ENCODE results near the gene POLG2.
"Not testable (repeated sequence)": the region's sequence is repeated elsewhere in the genome, so short reads cannot be mapped to it uniquely, and the experiment has no call there.

POLG2 gene

DNA sequence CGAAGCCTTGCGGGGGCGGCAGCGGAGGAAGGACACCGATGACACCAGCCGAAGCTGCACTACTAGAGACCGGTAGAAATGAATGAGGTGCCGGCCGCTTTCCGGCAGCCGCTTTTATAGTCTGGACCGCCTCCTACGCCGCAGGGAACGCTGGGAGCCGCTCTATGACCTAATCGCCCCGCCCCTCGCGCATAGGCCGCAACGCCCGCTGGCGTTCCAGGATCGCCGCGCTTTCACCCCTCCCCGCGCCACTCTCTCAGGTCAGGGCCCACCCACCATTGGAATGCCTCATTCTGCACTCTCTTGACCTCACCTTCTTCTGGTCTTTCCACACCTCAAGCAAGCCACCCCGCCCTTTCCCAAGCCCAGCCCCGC, 9.3 kb upstream of the POLG2 start, which contains the start of gene DDX5:
DDX5 (minus strand) TSS at position 89 of the 375 bp plus-strand sequence. CDS start 170 bp downstream, outside the sequence.
- peak; percentile 96 to 97 for DNase-seq (ENCODE audit: low read depth in 1 of 2, low spot score in 1 of 2)

GRCh38 chr17:64505340-64506200, 8.7 kb upstream of the POLG2 start:
- DNase-seq (ENCODE audit: low read depth in 1 of 2, low spot score in 1 of 2): peak; percentile 63 to 77

DNA sequence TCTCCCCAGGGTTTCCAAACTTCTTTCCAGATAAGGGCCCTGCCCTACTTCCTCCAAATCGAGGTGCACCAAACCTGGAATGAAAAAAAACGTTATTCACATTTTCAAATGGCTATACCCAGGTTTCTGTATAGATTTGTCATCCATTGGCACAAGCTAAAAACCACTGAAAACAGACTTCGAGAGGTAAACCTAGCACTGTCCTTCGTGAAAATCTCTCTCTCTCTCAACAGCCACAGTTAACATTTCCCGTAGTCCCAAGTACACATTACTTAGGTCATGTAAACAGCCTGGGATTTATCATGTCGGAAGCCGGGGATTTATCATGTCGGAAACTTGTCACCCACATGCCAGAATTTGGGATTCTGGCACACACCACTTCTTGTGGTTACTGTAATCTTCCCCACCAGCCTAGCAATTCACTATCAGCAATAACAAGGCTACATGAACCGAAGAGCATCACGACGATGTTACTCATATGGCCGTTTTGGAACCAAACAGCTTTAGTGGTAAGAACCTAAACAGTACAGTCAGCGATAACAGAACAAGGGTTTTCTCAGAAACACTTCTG, 8.0 kb upstream of the POLG2 start:
- no peak for DNase-seq (ENCODE audit: low read depth in 1 of 2, low spot score in 1 of 2)

DNA sequence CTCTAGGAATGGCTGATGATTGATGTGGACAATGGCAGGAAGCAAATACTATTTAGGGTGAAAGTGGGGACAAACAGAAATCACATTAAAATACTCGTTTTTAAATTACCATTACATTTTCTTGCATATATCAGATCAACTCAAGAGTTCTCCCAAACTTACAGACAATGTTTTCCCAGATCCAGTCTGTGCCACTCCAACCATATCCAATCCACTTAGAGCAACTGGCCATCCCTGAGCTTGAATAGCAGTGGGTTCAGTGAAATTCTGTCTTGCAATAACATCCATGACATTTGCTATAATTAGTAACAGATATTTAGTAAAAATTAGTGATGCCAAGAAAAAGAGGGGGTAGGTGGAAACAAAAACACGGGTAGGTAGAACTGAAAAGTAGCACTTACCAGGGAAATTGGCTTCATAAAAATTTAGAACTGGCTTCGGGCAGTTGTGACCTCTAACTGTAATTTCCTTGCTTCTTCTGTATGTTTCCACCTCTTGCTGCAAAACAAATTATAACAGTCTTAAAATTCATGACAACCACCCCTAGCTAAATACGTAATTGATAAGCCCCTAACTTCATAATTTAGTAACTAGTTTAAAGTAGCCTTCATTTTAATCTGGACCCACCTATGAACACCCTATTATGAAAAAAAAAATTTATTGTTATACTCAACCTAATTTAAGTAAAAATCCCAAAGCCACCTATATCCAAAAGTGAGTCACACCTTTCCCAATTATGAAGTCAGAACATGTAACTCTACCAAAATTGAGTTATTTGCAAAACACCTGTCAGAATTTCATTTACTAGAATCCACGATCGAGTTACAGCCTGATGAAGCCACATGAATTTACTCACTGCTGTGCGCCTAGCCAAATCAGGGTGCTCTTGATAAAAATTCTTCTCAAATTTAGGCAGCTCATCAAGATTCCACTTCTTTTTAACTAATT, 7.2 kb upstream of the POLG2 start:
- no peak for DNase-seq (ENCODE audit: low read depth in 1 of 2, low spot score in 1 of 2)

DNA sequence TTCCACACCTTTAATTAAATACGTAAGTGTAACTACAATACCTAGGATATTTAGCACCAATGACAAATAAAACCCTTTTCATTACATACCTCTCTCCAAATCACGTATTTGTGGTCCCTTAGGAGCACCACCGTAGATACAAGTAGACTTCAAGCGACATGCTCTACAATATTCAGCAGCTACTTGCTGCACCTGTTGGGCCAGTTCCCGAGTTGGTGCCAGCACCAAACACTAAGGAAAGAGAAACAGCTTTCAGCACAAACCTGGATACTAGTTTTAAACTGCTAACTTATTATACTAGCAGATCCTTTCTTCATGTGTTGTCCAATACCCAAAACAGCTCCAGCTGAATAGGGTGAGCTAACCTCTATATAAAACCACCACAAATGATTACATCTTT, 6.5 kb upstream of the POLG2 start:
- no peak for DNase-seq (ENCODE audit: low read depth in 1 of 2, low spot score in 1 of 2)

GRCh38 chr17:64502809-64503208, 6.0 kb upstream of the POLG2 start:
- no peak for DNase-seq (ENCODE audit: low read depth in 1 of 2, low spot score in 1 of 2)

GRCh38 chr17:64502021-64502420, 5.2 kb upstream of the POLG2 start:
- no peak for DNase-seq (ENCODE audit: low read depth in 1 of 2, low spot score in 1 of 2)

DNA sequence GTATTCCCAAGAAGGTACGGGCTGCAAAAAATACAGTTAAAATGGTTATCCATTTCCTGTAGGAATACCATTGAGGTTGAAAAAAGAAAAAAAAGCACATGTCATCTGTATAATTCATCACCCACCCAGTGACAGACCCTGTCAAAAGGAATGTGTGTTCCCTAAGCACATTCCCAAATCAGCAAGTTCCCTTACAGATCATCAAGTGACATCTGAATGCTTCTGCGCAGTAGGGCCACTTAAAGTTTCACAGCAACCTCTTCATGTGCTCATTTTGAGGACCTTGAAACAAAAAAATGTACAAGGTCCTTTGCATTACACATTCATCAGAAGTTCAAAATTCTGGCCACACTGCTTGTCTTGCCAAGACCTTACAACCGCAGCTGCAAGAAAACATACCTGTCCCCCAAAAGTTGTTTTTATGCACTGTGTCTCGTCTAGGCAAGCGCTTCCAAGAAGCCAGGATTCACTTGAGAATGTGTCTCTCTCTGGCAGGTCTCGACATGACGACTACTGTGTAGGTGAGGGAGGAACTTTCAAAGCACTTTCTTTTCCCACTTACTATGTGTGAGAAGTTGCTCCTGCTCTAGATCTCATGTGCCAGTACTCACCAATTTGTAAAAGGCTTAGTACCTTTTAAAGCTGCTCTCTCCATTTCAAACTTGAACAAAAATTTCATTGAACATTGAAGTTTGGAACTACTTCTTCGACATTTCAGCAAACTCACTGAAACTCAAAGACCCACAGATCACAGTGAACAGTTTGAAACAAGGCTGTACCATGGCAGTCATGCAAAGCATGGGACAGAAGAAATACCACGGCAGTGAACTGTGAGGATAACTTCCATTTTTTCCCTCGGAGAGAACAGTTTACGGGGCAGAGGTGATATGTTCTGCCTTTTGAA, 4.3 kb upstream of the POLG2 start:
- no peak for DNase-seq (ENCODE audit: low read depth in 1 of 2, low spot score in 1 of 2)

DNA sequence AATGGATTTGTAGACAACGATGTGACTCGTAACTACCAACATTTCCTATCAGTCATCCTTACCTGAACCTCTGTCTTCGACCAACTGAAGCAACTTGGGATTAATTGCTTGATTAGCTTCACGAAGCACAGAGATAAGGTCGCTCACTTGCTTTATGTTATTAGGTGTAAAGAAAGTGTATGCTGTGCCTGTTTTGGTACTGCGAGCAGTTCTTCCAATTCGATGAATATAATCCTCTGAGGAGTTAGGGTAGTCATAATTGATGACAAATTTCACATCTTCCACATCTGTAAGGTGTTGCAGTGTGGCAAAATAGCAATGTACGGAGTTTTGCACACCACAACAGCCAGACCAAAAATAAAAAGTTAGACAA, 3.6 kb upstream of the POLG2 start:
- no peak for DNase-seq (ENCODE audit: low read depth in 1 of 2, low spot score in 1 of 2)

DNA sequence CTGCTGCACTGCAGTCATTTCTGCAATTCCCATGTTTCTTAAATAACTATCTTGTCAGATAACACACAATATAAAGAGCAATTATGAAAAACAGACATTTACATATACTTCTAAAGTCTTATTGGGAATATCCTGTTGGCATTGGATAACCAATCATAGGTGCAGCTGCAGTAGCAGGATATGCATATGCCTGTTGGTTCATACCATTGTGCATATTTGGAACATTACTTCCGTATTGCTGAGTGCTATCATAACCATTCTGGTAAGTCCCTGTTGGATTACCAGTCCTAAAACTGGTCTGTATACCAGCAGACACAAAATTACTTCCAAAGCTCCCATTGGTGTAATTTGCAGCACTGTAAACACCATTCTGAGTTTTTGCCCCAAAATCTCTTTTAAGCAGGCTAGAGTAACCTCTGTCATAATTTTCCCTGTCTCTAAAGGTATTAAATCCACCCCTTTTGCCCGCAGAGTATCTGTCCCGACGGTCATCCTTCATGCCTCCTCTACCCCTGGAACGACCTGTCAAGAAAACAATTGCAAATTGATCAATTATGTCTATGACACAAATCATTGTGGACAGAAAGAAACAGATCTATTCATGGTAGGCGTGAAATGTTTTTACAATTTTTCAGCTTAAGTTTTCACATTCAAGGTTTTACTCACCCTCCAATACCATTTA, 3.1 kb upstream of the POLG2 start:
- DNase-seq (ENCODE audit: low read depth in 1 of 2, low spot score in 1 of 2): no peak

- DNase-seq (ENCODE audit: low read depth in 1 of 2, low spot score in 1 of 2): no peak
Observed at GRCh38 chr17:64498308-64499203, 1.7 kb upstream of the POLG2 start.

DNA sequence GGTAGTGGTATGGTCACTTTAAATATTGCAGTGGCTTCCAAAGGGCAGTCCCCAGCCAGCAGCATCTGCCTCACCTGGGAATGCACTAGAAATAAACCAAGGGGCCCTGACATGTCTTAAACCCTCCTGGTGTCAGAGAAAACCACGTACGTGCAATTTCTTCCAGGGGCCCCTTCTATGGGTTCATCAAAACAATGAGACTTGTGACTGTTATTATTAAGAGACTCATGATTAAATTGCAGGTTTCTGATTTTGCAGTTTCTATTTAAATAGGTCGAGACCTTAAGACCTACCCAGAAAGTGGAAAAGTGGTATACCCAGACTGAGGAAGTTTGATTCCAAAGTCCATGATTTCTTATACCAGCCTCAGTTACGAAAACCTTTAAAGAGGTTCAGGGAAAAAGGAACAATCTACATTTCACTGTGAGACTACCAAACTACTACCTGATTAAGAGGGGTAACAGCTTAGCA, 746 bp upstream of the POLG2 start:
- peak in 1 of 2 donors; percentile 42 for DNase-seq (ENCODE audit: low read depth in 1 of 2, low spot score in 1 of 2)

GRCh38 chr17:64496348-64496785, 487 bp downstream of the POLG2 start:
- DNase-seq (ENCODE audit: low read depth in 1 of 2, low spot score in 1 of 2): no peak

- DNase-seq (ENCODE audit: low read depth in 1 of 2, low spot score in 1 of 2): not testable (repeated sequence)
Observed at GRCh38 chr17:64495300-64495699, 1.6 kb downstream of the POLG2 start.

- DNase-seq (ENCODE audit: low read depth in 1 of 2, low spot score in 1 of 2): no peak
Observed at GRCh38 chr17:64494121-64494520, 2.7 kb downstream of the POLG2 start.

DNA sequence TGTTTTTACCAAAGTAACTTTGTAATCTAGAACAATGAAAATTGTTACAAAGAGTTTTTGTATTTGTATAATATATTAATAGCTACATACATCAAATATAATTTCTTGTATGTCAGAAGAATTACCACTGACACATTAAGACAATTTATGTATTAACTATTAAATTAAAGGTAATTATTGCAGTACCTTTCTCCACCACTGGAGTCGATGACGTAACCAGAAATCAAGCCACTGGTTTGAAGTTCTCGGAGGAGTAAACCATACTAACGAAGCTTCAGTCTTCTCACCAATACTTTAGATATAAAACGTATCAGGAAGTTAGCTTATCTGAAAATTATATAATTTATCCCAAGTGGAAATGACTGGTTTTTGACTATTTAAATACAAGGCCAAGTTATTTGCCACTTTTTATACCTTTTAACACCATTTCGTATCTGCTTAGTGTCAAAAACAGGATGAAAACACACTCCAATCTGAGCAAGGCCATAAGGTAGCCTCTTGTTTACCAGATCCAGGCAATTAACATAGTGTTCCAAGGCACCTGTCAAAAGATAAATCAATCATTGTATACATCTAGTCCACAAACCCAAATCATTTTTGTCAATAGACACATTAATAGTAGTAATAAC, 4.3 kb downstream of the POLG2 start:
- DNase-seq (ENCODE audit: low read depth in 1 of 2, low spot score in 1 of 2): peak in 1 of 2 donors; percentile 30

DNA sequence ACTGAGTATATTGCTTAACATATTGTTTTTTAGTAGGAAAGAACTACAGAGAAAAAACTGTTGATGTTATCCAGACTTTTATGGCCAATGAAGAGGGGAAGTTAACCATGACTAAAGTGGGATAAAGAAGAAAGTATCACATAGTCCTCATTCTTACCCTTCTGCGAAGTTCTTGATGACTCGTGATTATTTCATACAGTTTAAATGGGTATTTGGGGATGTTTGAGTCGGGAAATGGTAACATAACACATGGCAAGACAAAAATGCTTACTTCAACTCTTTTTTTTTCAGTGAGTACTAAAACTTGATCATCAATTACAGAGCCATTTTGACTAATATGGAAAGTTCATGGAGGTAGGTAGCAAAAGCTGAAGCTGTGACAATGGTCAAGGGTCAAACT, 4.9 kb downstream of the POLG2 start:
- DNase-seq (ENCODE audit: low read depth in 1 of 2, low spot score in 1 of 2): no peak

Measured in activated CD4-positive, alpha-beta T cell treated with anti-CD3 and anti-CD28 coated beads, Interleukin-2, amount 50 U/mL, for 24 hours (primary cell).